Measurements from ENCODE around the gene POLRMT. TPM values are rescaled to one million over a fixed set of nuclear protein-coding genes. Genes with fewer than 3 reads are reported as not detected.

The POLRMT gene
- total RNA-seq, 1 experiment from 2014 or later: 104 TPM

DNA sequence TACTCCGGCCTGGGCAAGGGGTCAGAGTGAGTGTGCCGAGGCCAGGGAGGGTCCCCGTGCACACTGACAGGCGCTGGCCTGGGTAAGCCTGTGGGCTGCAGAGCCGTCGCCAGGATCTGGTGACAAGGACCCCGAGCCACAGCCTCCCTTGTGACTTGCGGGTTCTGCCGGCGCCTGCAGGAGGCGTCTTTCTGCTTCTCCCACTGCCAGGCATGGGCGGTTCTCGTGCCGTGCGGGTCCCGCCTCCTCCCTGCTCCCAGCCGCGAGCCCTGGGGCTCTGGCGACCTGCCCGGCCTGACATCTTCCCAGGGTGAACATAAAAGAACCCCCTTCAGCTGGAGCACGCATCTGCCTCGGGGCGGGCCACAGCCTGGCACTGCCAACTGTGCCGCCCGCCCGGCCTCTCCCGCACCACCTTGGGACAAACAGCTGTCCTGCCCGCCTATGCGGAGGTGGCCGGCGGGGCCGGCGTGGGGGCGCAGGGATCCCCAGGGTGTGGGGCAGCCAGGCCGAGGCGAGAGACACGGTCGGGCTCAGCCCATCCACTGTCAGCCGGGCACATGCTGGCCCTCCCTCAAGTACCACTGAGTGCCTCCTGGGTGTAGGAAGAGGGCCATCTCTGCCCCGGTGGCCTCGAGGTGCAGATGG, 45.1 kb downstream of the POLRMT start:
- Mint-ChIP-seq H3K4me3 (peak overlapping the region in 1 of 2 experiments; percentile 20; a peak in 1 of 5 replicates), H3K36me3 (ENCODE audit: insufficient read depth in 1 of 3, low read depth in 3 of 3) (peaks cover 0 to 2% (median 0%) of the 10 kb centered on the region in 3 experiments; a peak in 1 of 7 replicates), H3K27ac (no peak overlapping the region), H3K9me3 (no peaks in the 10 kb centered on the region), H3K4me1 (peaks cover 4 to 13% of the 10 kb centered on the region in 2 experiments), H3K27me3 (ENCODE audit: low read depth) (peaks cover 42% of the 10 kb centered on the region)
- Histone ChIP-seq H2AK5ac (ENCODE audit: insufficient read length, low read length) (no peak overlapping the region), H2AFZ (ENCODE audit: low read length) (no peak overlapping the region), H4K91ac (ENCODE audit: insufficient read length, low read depth, low read length) (no peak overlapping the region), H3K27me3 (ENCODE audit: insufficient read depth, low read length) (peaks cover 12% of the 10 kb centered on the region; the same call in 1 of the 2 replicates), H4K5ac (ENCODE audit: insufficient read length, low read depth, low read length) (no peak overlapping the region), H3K79me2 (ENCODE audit: insufficient read depth, low read length) (no peaks in the 10 kb centered on the region), H3K14ac (ENCODE audit: insufficient read depth, low read length) (no peak overlapping the region), H3K18ac (ENCODE audit: insufficient read length, low read depth, low read length) (no peak overlapping the region), H2BK120ac (ENCODE audit: low read depth, low read length, poor library complexity, severe bottlenecking) (no peak overlapping the region), H3T11ph (ENCODE audit: low read length) (no peak overlapping the region), H2BK15ac (ENCODE audit: low read depth, low read length) (no peak overlapping the region), H2BK12ac (ENCODE audit: insufficient read length, low read depth, low read length) (no peak overlapping the region), H3K4me1 (ENCODE audit: insufficient read depth, low read length) (no peaks in the 10 kb centered on the region), H3K27ac (ENCODE audit: insufficient read length, low read depth, low read length) (no peak overlapping the region), H3K4me2 (ENCODE audit: insufficient read depth, insufficient read length, low read length) (no peak overlapping the region), H3K9me3 (ENCODE audit: control insufficient read depth, low read depth, low read length) (no peaks in the 10 kb centered on the region), H2BK20ac (ENCODE audit: low read depth, low read length, poor library complexity, severe bottlenecking) (no peak overlapping the region), H3K56ac (ENCODE audit: insufficient read length, low read depth, low read length) (no peak overlapping the region), H3K9ac (ENCODE audit: extremely low read depth, insufficient read length, low read length) (no peak overlapping the region), H3K79me1 (ENCODE audit: insufficient read depth, low read depth, low read length, poor library complexity, severe bottlenecking) (no peaks in the 10 kb centered on the region), H3K23me2 (ENCODE audit: insufficient read length, low read depth, low read length, poor library complexity, severe bottlenecking) (no peaks in the 10 kb centered on the region), H4K20me1 (ENCODE audit: control insufficient read depth, insufficient read depth, insufficient read length) (peaks cover 3% of the 10 kb centered on the region), H3K4ac (ENCODE audit: low read depth, low read length) (no peak overlapping the region), H3K23ac (ENCODE audit: insufficient read length, low read depth, low read length) (no peak overlapping the region), H2BK5ac (ENCODE audit: insufficient read length, low read length) (no peak overlapping the region), H4K8ac (replicated peaks; ENCODE audit: insufficient read length, low read depth, low read length) (no peak overlapping the region)
- no CpG with 5 or more reads among the region's 41 CpGs for WGBS (ENCODE audit: extremely low coverage, insufficient read length, low lambda C conversion rate)
- peak; percentile 72 for TF ChIP-seq CTCF (conservative IDR thresholded peaks at IDR 0.05)
- DNase-seq: peak; percentile 92
